ENCODE measurements around the gene CSNK1A1L. TPM values are rescaled to one million over a fixed set of nuclear protein-coding genes. Genes with fewer than 3 reads are reported as not detected.

Gene CSNK1A1L
- polyA plus RNA-seq, 6 donors from 2014 or later = not detected

DNA sequence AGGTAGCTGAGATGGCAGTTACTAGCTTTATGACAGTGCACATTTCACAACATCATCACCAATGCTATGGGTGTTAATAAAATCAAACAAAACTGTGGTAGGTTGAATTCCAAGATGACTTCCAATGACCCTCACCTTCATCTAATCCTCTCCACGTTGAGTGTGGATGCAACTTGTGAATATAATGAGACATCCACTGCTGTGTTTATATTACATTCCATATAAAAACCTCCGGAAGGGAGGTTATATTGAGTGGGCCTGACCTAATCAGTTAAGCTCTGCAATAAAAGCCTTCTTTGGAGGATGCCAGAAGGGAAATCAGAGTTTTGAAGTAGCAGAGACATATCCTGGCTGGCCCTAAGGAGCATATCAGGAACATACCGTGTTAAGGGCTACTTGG lies 25.6 kb upstream of the CSNK1A1L start:
- Mint-ChIP-seq H3K9me3 (peaks cover 0 to 13% (median 0%) of the 10 kb centered on the region in 7 donors), H3K36me3 (no peaks in the 10 kb centered on the region), H3K4me3 (no peak overlapping the region), H3K27me3 (peaks cover 0 to 12% (median 5%) of the 10 kb centered on the region in 3 donors), H3K4me1 (no peaks in the 10 kb centered on the region), H3K27ac (no peak overlapping the region)
- no peak for DNase-seq
- no peak for ATAC-seq (ENCODE audit: low read depth in 2 of 2)

DNA sequence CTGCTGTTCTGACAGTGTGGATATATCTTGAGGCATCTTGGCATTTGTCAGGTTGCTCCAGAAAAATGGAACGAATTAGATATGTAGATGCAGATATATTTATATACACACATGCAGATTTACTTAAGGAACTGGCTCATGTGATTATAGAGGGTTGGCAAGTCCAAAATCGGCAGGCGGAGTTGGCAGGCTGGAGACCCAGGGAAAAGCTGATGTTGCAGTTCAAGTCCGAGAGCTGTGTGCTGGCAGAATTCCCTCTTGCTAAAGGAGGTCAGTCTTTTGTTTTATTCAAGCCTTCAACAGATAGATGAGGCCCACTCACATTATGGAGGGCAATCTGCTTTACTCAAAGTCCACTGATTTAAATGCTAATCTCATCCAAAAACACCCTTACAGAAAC lies 24.4 kb upstream of the CSNK1A1L start:
- H3K36me3 Mint-ChIP-seq = no peaks in the 10 kb centered on the region
- no peak overlapping the region for H3K4me3 Mint-ChIP-seq
- H3K27ac Mint-ChIP-seq = no peak overlapping the region
- peaks cover 0 to 13% (median 0%) of the 10 kb centered on the region in 7 donors for H3K9me3 Mint-ChIP-seq
- ATAC-seq (ENCODE audit: low read depth in 2 of 2) (no peak), DNase-seq (no peak)
- peaks cover 0 to 12% (median 0%) of the 10 kb centered on the region in 3 donors for H3K27me3 Mint-ChIP-seq
- no peaks in the 10 kb centered on the region for H3K4me1 Mint-ChIP-seq

DNA sequence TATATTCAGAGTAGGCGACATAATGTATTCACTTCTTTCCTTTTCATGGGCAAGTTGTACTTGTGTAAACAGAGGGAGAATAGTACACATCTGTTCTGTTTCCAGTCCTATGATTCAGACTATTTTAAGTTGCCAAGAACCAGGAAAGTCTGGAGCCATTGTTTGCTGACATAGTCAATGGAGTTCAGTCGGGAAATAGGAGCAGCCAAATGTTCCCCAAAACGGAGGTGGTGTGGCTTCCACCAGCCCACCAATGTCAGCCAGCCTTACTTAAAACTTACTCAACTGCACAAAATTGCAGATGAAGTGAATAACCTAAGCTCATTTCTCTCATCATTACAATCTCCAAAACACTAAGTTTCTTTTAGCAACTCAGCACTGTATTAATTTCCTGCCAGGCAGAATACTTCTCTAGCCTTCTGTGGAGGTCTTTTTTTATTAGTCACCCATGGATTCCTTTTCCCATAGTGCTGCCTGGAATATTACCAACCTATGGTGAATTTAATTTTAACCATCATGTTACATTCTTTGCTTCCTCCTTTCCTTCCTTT lies 22.3 kb upstream of the CSNK1A1L start:
- Mint-ChIP-seq H3K36me3 (no peaks in the 10 kb centered on the region), H3K9me3 (peaks cover 0 to 13% (median 0%) of the 10 kb centered on the region in 7 donors), H3K27me3 (peaks cover 0 to 14% (median 3%) of the 10 kb centered on the region in 3 donors), H3K4me1 (no peaks in the 10 kb centered on the region), H3K4me3 (no peak overlapping the region), H3K27ac (peak overlapping the region in 1 of 6 donors; percentile 15)
- no peak for ATAC-seq (ENCODE audit: low read depth in 2 of 2)
- no peak for DNase-seq

DNA sequence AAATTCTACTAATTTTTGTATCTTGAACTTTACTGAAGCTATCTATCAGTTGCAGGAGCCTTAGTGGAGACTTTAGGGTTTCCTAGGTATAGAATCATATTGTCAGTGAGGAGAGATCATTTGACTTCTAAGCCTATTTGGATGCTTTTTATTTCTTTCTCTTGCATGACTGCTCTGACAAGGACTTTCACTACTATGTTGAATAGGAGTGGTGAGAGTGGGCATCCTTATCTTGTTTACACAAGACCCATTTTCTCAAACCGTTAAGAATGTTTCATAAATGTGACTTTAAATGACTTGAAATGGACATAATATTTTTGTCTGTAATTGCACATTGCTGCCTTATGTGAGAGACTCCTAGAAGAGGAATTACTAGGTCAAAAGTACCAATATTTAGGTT lies 17.9 kb upstream of the CSNK1A1L start:
- Mint-ChIP-seq H3K36me3 (no peaks in the 10 kb centered on the region), H3K27ac (no peak overlapping the region), H3K9me3 (no peaks in the 10 kb centered on the region), H3K27me3 (peaks cover 0 to 27% (median 14%) of the 10 kb centered on the region in 3 donors), H3K4me1 (no peaks in the 10 kb centered on the region), H3K4me3 (no peak overlapping the region)
- DNase-seq = no peak
- no peak for ATAC-seq (ENCODE audit: low read depth in 2 of 2)

DNA sequence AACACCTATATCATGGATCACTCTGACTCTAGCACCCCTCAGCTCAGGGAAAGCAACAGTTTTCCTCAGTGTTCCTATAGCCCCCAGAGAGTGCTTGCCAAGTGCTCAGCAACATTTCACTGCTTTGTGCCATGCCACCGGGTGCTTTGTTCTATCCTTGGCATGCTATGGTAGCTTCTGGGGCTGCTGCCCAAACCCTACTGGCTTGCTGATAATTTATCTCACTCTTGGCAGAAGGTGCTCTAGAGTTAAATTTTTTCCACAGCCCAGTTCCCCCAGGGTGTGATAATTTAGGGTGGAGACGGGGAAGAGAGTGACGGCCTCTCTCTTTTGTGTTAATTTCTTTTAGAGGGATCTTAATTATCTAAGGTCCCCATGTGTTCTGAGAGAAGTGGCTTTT lies 12.6 kb upstream of the CSNK1A1L start:
- Mint-ChIP-seq H3K4me3 (no peak overlapping the region), H3K9me3 (no peaks in the 10 kb centered on the region), H3K27ac (no peak overlapping the region), H3K36me3 (no peaks in the 10 kb centered on the region), H3K4me1 (no peaks in the 10 kb centered on the region), H3K27me3 (peaks cover 10 to 23% (median 21%) of the 10 kb centered on the region in 3 donors)
- ATAC-seq (ENCODE audit: low read depth in 2 of 2) (no peak), DNase-seq (no peak)

DNA sequence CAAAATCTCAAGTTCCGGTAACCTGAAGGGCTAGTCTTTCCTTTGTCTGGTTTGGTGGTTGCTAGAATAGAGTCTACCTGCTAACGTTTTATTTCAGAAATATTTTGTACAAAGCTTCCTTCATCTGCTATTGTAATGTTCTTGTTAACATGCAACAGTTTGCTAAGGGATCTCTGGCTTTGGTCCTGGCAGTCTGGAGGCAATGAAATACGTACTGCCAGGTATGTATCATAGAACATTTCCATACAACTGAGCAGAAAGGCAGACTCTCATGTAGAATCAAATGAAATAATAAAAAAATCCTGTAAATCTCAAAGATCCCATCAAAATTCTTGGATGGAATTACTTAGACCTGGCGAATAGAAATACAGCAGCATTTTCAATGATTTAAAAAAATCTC lies 8.8 kb upstream of the CSNK1A1L start:
- DNase-seq = no peak
- H3K27me3 Mint-ChIP-seq = peaks cover 9 to 12% (median 10%) of the 10 kb centered on the region in 3 donors
- H3K4me1 Mint-ChIP-seq = no peaks in the 10 kb centered on the region
- H3K36me3 Mint-ChIP-seq = no peaks in the 10 kb centered on the region
- H3K9me3 Mint-ChIP-seq = no peaks in the 10 kb centered on the region
- H3K4me3 Mint-ChIP-seq = no peak overlapping the region
- no peak for ATAC-seq (ENCODE audit: low read depth in 2 of 2)
- H3K27ac Mint-ChIP-seq = no peak overlapping the region

DNA sequence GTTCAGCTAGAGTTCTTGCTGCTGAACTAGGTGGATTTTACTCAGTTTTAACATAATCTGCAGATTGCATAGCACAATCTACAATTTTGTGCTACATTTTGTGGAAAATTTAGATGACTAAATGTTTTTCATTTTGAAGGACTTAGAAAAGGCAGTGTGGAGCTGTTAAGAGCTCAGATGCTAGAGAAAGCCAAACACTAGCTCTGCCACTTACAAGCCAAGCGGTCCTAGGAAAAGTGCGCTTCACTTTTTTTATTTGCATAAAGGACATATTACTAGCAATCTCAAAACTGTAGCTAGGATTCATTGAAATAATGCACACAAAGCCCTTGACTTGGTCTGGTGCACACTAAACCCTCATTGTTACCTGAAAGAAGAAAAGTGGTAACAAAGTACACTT lies 8.1 kb upstream of the CSNK1A1L start:
- no peaks in the 10 kb centered on the region for H3K9me3 Mint-ChIP-seq
- H3K4me3 Mint-ChIP-seq = no peak overlapping the region
- H3K4me1 Mint-ChIP-seq = no peaks in the 10 kb centered on the region
- H3K27ac Mint-ChIP-seq = no peak overlapping the region
- ATAC-seq (ENCODE audit: low read depth in 2 of 2) (no peak), DNase-seq (no peak)
- peaks cover 10 to 12% (median 12%) of the 10 kb centered on the region in 3 donors for H3K27me3 Mint-ChIP-seq
- H3K36me3 Mint-ChIP-seq = no peaks in the 10 kb centered on the region

DNA sequence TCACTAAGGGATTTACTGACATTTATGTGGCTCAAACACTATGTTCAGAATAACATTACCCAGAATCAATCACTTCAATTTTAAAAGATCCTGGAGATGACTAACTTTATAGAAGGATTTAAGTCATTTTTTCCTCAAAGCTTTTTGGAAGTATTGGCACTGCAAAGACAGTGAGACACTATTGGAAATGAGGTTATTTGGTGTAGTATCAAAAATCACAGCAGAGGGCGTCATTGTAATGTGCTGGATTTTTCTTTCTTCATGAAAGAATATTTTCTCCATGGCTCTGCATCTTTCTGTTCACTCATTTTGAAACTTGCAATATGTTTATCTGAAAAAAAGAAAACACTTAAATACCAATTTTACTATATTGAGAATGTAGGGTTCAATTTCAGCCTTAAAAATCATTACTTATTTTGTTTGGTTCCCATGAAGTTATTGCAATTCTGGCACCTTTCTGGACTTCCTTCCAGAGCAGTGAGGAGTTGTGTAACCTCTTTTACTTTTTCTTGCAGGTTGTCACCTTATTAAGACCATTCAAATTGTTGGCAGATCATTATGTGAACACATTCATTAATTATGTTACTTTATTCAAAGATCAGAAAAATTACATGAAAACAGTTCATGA lies 3.7 kb upstream of the CSNK1A1L start:
- no peaks in the 10 kb centered on the region for H3K36me3 Mint-ChIP-seq
- H3K4me3 Mint-ChIP-seq = no peak overlapping the region
- peaks cover 0 to 2% (median 0%) of the 10 kb centered on the region in 7 donors for H3K9me3 Mint-ChIP-seq
- H3K27me3 Mint-ChIP-seq = peaks cover 6 to 18% (median 13%) of the 10 kb centered on the region in 3 donors
- no peak for ATAC-seq (ENCODE audit: low read depth in 2 of 2)
- DNase-seq = no peak
- H3K27ac Mint-ChIP-seq = no peak overlapping the region
- H3K4me1 Mint-ChIP-seq = no peaks in the 10 kb centered on the region

DNA sequence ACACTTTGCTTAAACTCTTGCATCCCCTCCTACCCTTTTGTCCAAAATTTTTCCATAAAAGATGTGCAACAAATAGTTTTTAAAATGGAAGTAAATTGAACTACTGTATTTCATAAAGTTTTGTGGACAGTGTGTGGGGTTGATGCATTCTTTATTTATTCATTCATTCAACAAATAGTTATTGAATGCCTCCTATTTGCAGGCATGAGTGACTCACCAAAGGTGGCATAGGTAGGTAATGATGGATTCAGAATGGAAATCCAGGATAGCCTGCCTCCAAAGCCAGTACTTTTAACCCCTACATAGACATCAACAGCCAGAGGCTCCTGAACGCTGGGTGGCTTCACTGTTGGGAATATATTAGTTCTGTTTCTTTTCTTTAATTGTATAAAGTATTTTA lies 2.4 kb upstream of the CSNK1A1L start:
- DNase-seq (no peak), ATAC-seq (ENCODE audit: low read depth in 2 of 2) (no peak)
- Mint-ChIP-seq H3K36me3 (no peaks in the 10 kb centered on the region), H3K4me1 (no peaks in the 10 kb centered on the region), H3K4me3 (no peak overlapping the region), H3K27ac (peak overlapping the region in 1 of 6 donors; percentile 85), H3K9me3 (peaks cover 0 to 2% (median 0%) of the 10 kb centered on the region in 7 donors), H3K27me3 (peaks cover 3 to 18% (median 10%) of the 10 kb centered on the region in 3 donors)

DNA sequence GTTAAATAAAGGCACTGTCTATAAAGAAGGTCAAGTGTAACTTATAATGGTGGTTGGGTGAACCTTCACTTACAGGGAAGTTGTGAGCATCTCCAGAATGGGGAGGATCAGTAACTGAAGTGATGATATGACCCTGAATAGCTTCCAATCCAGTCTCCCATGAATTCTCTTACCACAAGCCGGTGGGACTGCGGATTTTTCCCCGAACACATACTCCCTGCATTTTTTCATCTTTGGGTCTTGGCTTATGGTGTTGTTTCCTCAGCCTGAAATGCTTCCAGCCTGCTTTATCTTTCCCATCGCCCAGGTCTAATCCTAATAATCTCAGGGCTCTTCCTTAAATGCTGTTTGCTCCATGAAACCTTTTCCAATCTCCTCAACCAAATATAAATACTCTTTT lies 2.0 kb upstream of the CSNK1A1L start:
- Mint-ChIP-seq H3K4me3 (no peak overlapping the region), H3K9me3 (peaks cover 0 to 2% (median 0%) of the 10 kb centered on the region in 7 donors), H3K4me1 (no peaks in the 10 kb centered on the region), H3K27ac (peak overlapping the region in 1 of 6 donors; percentile 85), H3K36me3 (no peaks in the 10 kb centered on the region), H3K27me3 (peaks cover 3 to 18% (median 7%) of the 10 kb centered on the region in 3 donors)
- ATAC-seq (ENCODE audit: low read depth in 2 of 2) (no peak), DNase-seq (no peak)

DNA sequence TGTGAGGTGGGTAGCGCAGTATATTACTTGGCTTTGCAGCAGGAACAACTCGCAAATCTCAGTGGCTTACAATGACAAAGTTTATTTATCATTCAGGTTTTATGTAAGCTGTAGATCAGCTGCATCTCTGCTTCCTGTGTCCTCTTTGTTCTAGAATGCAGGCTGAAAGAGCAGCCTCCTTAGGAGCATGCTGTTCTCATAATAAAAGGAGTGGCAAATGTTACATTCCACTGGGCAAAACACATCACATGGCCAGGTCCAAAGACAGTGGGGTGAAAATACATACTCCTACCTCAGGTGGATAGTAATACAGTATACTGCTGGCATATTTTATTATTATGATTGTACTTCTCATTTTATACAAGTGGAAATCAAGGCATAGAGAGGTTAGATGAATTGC lies 1.2 kb upstream of the CSNK1A1L start:
- ATAC-seq (ENCODE audit: low read depth in 2 of 2) (no peak), DNase-seq (no peak)
- Mint-ChIP-seq H3K9me3 (peaks cover 0 to 2% (median 0%) of the 10 kb centered on the region in 7 donors), H3K27ac (peak overlapping the region in 1 of 6 donors; percentile 69), H3K4me1 (no peaks in the 10 kb centered on the region), H3K36me3 (no peaks in the 10 kb centered on the region), H3K4me3 (no peak overlapping the region), H3K27me3 (peaks cover 3 to 23% (median 11%) of the 10 kb centered on the region in 3 donors)

DNA sequence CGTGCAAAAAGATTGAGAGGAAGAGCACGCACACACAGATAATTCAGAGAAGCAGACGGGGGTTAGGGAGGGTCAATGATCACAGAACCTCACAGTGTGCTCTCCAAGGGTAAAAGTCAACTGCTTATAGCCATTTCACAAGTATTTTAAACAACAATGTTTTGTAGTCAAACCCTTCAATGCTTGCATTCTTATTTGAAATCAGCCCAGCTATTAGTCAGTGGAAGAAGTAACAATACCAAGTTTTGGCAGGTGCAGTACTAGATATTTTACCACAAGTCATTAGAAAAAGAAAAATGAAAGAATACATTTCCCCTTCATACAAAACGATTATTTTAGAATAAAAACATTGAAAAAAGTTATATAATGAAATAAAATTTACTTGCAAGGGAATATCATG lies 2.6 kb downstream of the CSNK1A1L start:
- no peak overlapping the region for H3K27ac Mint-ChIP-seq

DNA sequence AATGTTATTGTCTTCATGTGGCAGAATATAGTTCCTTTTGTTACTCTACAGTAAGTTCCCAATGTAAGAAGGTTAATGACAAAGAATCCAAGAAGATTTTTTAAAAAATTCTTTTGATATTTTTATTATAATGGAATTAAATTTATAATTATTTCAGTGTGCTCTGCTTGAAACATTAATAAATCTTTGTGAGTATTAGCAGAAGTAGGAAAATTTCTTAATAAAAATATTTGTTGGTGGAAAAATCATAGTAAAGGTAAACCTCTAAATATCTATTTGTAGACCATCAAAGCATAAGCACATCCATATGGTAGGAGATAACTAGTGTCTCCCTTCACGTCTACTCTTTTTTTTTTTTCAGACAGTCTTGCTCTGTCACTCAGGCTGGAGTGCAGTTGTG lies 4.3 kb downstream of the CSNK1A1L start:
- no peak overlapping the region for H3K4me3 Mint-ChIP-seq
- H3K36me3 Mint-ChIP-seq = no peaks in the 10 kb centered on the region
- peaks cover 0 to 2% (median 0%) of the 10 kb centered on the region in 7 donors for H3K9me3 Mint-ChIP-seq
- DNase-seq = no peak
- H3K4me1 Mint-ChIP-seq = no peaks in the 10 kb centered on the region
- peaks cover 7 to 18% (median 15%) of the 10 kb centered on the region in 3 donors for H3K27me3 Mint-ChIP-seq
- no peak overlapping the region for H3K27ac Mint-ChIP-seq
- ATAC-seq (ENCODE audit: low read depth in 2 of 2) = no peak

More for the DNA sequence above, 2.6 kb downstream of the CSNK1A1L start:
- peaks cover 7 to 27% (median 21%) of the 10 kb centered on the region in 3 donors for H3K27me3 Mint-ChIP-seq
- peaks cover 0 to 2% (median 0%) of the 10 kb centered on the region in 7 donors for H3K9me3 Mint-ChIP-seq
- no peak for DNase-seq
- no peak overlapping the region for H3K4me3 Mint-ChIP-seq
- no peak for ATAC-seq (ENCODE audit: low read depth in 2 of 2)
- no peaks in the 10 kb centered on the region for H3K36me3 Mint-ChIP-seq
- no peaks in the 10 kb centered on the region for H3K4me1 Mint-ChIP-seq

DNA sequence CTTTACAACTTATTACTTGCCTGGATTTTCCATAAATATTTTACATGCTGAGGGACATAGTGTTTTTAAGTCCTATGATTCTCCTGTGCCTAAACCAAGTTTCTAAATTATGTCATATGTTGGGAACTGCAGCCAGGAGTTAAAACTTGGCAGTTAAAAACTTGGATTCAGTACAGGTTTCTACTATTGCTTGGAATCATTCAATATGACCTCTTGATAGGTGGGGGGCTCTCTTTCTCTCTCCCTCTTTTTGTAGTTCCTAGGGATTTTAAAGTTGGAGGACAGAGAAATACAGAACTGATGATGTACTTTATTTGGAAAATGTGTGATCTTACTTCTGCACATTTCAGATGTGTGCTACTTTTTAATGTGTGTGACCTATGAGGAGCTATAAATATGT lies 4.7 kb downstream of the CSNK1A1L start:
- DNase-seq (no peak), ATAC-seq (ENCODE audit: low read depth in 2 of 2) (no peak)
- Mint-ChIP-seq H3K27me3 (peaks cover 7 to 18% (median 15%) of the 10 kb centered on the region in 3 donors), H3K4me3 (no peak overlapping the region), H3K4me1 (no peaks in the 10 kb centered on the region), H3K9me3 (no peaks in the 10 kb centered on the region), H3K27ac (no peak overlapping the region), H3K36me3 (no peaks in the 10 kb centered on the region)
